ENCODE data around the gene IGSF21. TPM values are rescaled to one million over a fixed set of nuclear protein-coding genes. Genes with fewer than 3 reads are reported as not detected.

The IGSF21 gene
- polyA plus RNA-seq, 1 experiment, result not detected

GRCh38 chr1:18182398-18183160 lies 75.0 kb downstream of the IGSF21 start:
- CTCF ChIA-PET, result no interaction called here
- no peaks in the 10 kb centered on the region for H3K27me3 ChIP-seq (ENCODE audit: control insufficient read depth, insufficient read depth, low read length)
- POLR2A ChIA-PET, result no interaction called here
- DNase-seq (ENCODE audit: low read depth, low spot score), result no peak
- no peaks in the 10 kb centered on the region for H3K9me3 ChIP-seq (ENCODE audit: control insufficient read depth, insufficient read depth, low read length)
- H3K4me3 ChIP-seq (ENCODE audit: low read depth, low read length), result no peak overlapping the region
- H3K27ac ChIP-seq (ENCODE audit: low read depth, low read length), result no peak overlapping the region
- TF ChIP-seq CTCF (IDR thresholded peaks at IDR 0.05; ENCODE audit: low read depth, low read length), result no peak

- Histone ChIP-seq H3K27ac (ENCODE audit: low read depth, low read length) (no peak overlapping the region), H3K4me3 (ENCODE audit: low read depth, low read length) (no peak overlapping the region), H3K27me3 (ENCODE audit: control insufficient read depth, insufficient read depth, low read length) (no peaks in the 10 kb centered on the region), H3K9me3 (ENCODE audit: control insufficient read depth, insufficient read depth, low read length) (no peaks in the 10 kb centered on the region)
- ChIA-PET CTCF (no interaction called here), POLR2A (no interaction called here)
- no peak for DNase-seq (ENCODE audit: low read depth, low spot score)
- TF ChIP-seq CTCF (IDR thresholded peaks at IDR 0.05; ENCODE audit: low read depth, low read length), result no peak
Measured at GRCh38 chr1:18183533-18183932, 75.9 kb downstream of the IGSF21 start.

- Histone ChIP-seq H3K4me3 (ENCODE audit: low read depth, low read length) (no peak overlapping the region), H3K27me3 (ENCODE audit: control insufficient read depth, insufficient read depth, low read length) (no peaks in the 10 kb centered on the region), H3K9me3 (ENCODE audit: control insufficient read depth, insufficient read depth, low read length) (no peaks in the 10 kb centered on the region), H3K27ac (ENCODE audit: low read depth, low read length) (no peak overlapping the region)
- CTCF ChIA-PET, result no interaction called here
- DNase-seq (ENCODE audit: low read depth, low spot score), result no peak
- POLR2A ChIA-PET, result no interaction called here
- TF ChIP-seq CTCF (IDR thresholded peaks at IDR 0.05; ENCODE audit: low read depth, low read length), result no peak
Measured at GRCh38 chr1:18187054-18187453, 79.5 kb downstream of the IGSF21 start.

GRCh38 chr1:18188820-18189517 lies 81.4 kb downstream of the IGSF21 start:
- no peak overlapping the region for H3K27ac ChIP-seq (ENCODE audit: low read depth, low read length)
- TF ChIP-seq CTCF (IDR thresholded peaks at IDR 0.05; ENCODE audit: low read depth, low read length), result no peak
- POLR2A ChIA-PET, result no interaction called here
- CTCF ChIA-PET, result no interaction called here
- DNase-seq (ENCODE audit: low read depth, low spot score), result no peak
- no peak overlapping the region for H3K4me3 ChIP-seq (ENCODE audit: low read depth, low read length)
- H3K9me3 ChIP-seq (ENCODE audit: control insufficient read depth, insufficient read depth, low read length), result no peaks in the 10 kb centered on the region
- H3K27me3 ChIP-seq (ENCODE audit: control insufficient read depth, insufficient read depth, low read length), result no peaks in the 10 kb centered on the region

GRCh38 chr1:18190598-18190997 lies 83.0 kb downstream of the IGSF21 start:
- no peak for TF ChIP-seq CTCF (IDR thresholded peaks at IDR 0.05; ENCODE audit: low read depth, low read length)
- Histone ChIP-seq H3K27ac (ENCODE audit: low read depth, low read length) (no peak overlapping the region), H3K4me3 (ENCODE audit: low read depth, low read length) (no peak overlapping the region), H3K9me3 (ENCODE audit: control insufficient read depth, insufficient read depth, low read length) (no peaks in the 10 kb centered on the region), H3K27me3 (ENCODE audit: control insufficient read depth, insufficient read depth, low read length) (no peaks in the 10 kb centered on the region)
- POLR2A ChIA-PET, result no interaction called here
- CTCF ChIA-PET, result no interaction called here
- DNase-seq (ENCODE audit: low read depth, low spot score), result no peak
